Keratinocyte (primary cell): ENCODE results near the gene ANKRD37. TPM values are rescaled to one million over a fixed set of nuclear protein-coding genes. Genes with fewer than 3 reads are reported as not detected.
A peak's percentile ranks its signal among the peaks of the same experiment; 100 is the strongest.

Experiments
- DNase-seq: peaks from one replicate; pipeline ENCODE4 v3.0.0-alpha.2; 2011; ENCODE audit warnings: low read depth, missing footprints, low spot score
- FAIRE-seq: peaks from 2 replicates; lab custom pipeline; 2011; peaks lifted over from hg19 to GRCh38; lab: Jason Lieb, UNC
- H2AFZ ChIP-seq: 2 replicates; pipeline ENCODE4 v1.6.0; 2012; ENCODE audit warnings: low read length, control low read depth, inconsistent platforms; ENCODE audit not compliant: control insufficient read depth
- H3K27ac ChIP-seq: 2 replicates; pipeline ENCODE4 v1.5.1; 2011; ENCODE audit warnings: low read length; ENCODE audit not compliant: control insufficient read depth, insufficient read depth
- H3K27me3 ChIP-seq: 3 replicates; pipeline ENCODE4 v1.6.0; 2011; ENCODE audit warnings: low read length; ENCODE audit not compliant: control insufficient read depth, insufficient read depth; ENCODE audit errors: extremely low read depth
- H3K36me3 ChIP-seq, 2 experiments: 2 replicates in 1 of 2; 3 replicates in 1 of 2; pipeline ENCODE4 v1.5.1; 2011; ENCODE audit warnings: low read length in 2 of 2, mild to moderate bottlenecking in 1 of 2; ENCODE audit not compliant: control insufficient read depth in 2 of 2, insufficient read depth in 2 of 2; ENCODE audit errors: extremely low read depth in 1 of 2
- H3K4me1 ChIP-seq: 3 replicates; pipeline ENCODE4 v1.5.1; 2011; ENCODE audit warnings: low read length; ENCODE audit not compliant: control insufficient read depth, insufficient read depth; ENCODE audit errors: extremely low read depth
- H3K4me2 ChIP-seq: 3 replicates; pipeline ENCODE4 v1.6.0; 2011; ENCODE audit warnings: low read depth, low read length; ENCODE audit not compliant: control insufficient read depth, insufficient read depth; ENCODE audit errors: extremely low read depth
- H3K4me3 ChIP-seq, 3 experiments: fragments of 200-600 bp in 1 of 3; sonication (generic) in 1 of 3; 2 replicates in 2 of 3; 3 replicates in 1 of 3; pipeline ENCODE4 v1.5.1; 2011 to 2016; ENCODE audit warnings: low read length in 3 of 3, mild to moderate bottlenecking in 3 of 3, control low read depth in 2 of 3, inconsistent platforms in 1 of 3, low read depth in 1 of 3, mixed read lengths in 1 of 3, mixed run types in 1 of 3, moderate library complexity in 1 of 3; ENCODE audit not compliant: control insufficient read depth in 2 of 3, insufficient read depth in 2 of 3; ENCODE audit errors: extremely low read depth in 1 of 3
- H3K79me2 ChIP-seq: 2 replicates; pipeline ENCODE4 v1.6.0; 2012; ENCODE audit warnings: low read length; ENCODE audit not compliant: control insufficient read depth, insufficient read depth
- H3K9ac ChIP-seq: 3 replicates; pipeline ENCODE4 v1.6.0; 2011; ENCODE audit warnings: low read length; ENCODE audit not compliant: control insufficient read depth, insufficient read depth; ENCODE audit errors: extremely low read depth
- H3K9me1 ChIP-seq: 3 replicates; pipeline ENCODE4 v1.6.0; 2011; ENCODE audit warnings: low read length; ENCODE audit not compliant: control insufficient read depth, insufficient read depth; ENCODE audit errors: extremely low read depth
- H3K9me3 ChIP-seq: 2 replicates; pipeline ENCODE4 v1.5.1; 2012; ENCODE audit warnings: low read depth, low read length; ENCODE audit not compliant: control insufficient read depth
- H4K20me1 ChIP-seq: 3 replicates; pipeline ENCODE4 v1.6.0; 2011; ENCODE audit warnings: low read length; ENCODE audit not compliant: control insufficient read depth, insufficient read depth; ENCODE audit errors: extremely low read depth
- EZH2 ChIP-seq: IDR thresholded peaks from one replicate; pipeline ENCODE4 v1.6.1; 2012; ENCODE audit warnings: inconsistent platforms, mild to moderate bottlenecking, low read length, moderate library complexity
- dilution Hi-C: fragments of 300-500 bp; cut with MboI; formaldehyde crosslinking; loops from one replicate; pipeline ENCODE4 v1.7.0; 2020; ENCODE audit warnings: low sequenced_read_pairs; ENCODE audit not compliant: extremely low pct_ligation_motif_present
- polyA plus RNA-seq, 5 experiments: library from polyadenylated mRNA; depleted of rRNA in 3 of 5; stranded (reverse) in 3 of 5; stranded (forward) in 1 of 5; unstranded in 1 of 5; fragments of >200 nt; gene quantifications; 1 replicate in 1 of 5; 2 replicates in 3 of 5; 3 replicates in 1 of 5; pipeline versions ENCODE4 v1.2.1 to v1.2.3, GENCODE V29; 2011 to 2012; ENCODE audit warnings: missing spikeins in 2 of 5, low read depth in 1 of 5, low replicate concordance in 1 of 5
- TF ChIP-seq, protein P1 (sequence below), 3 experiments: IDR thresholded peaks in 1 of 3; conservative IDR thresholded peaks in 1 of 3; optimal IDR thresholded peaks in 1 of 3; 2 replicates in 2 of 3; 3 replicates in 1 of 3; pipeline versions ENCODE3 to v1.5.1; 2011; ENCODE audit warnings: low read length in 3 of 3, mild to moderate bottlenecking in 3 of 3, moderate library complexity in 2 of 3, control low read depth in 1 of 3, inconsistent platforms in 1 of 3; ENCODE audit not compliant: insufficient read depth in 2 of 3; ENCODE audit errors: extremely low read depth in 1 of 3

The ANKRD37 gene
- polyA plus RNA-seq, 1 donor (not counting 4 experiments of a cell fraction or from before 2014, with no cell fraction given) = 8.0 TPM

GRCh38 chr4:185398618-185399017 is 2.0 kb downstream of the ANKRD37 start:
- Histone ChIP-seq H3K4me2 (no peak overlapping the region), H3K4me3 (no peak overlapping the region), H2AFZ (no peak overlapping the region), H3K9me3 (no peaks in the 10 kb centered on the region), H4K20me1 (no peaks in the 10 kb centered on the region), H3K36me3 (peaks cover 4 to 5% of the 10 kb centered on the region in 2 experiments), H3K9me1 (no peaks in the 10 kb centered on the region), H3K9ac (no peak overlapping the region), H3K27ac (no peak overlapping the region), H3K27me3 (no peaks in the 10 kb centered on the region), H3K79me2 (no peaks in the 10 kb centered on the region), H3K4me1 (peaks cover 19% of the 10 kb centered on the region)
- dilution Hi-C loops = no loop called here
- TF ChIP-seq, protein P1, sequence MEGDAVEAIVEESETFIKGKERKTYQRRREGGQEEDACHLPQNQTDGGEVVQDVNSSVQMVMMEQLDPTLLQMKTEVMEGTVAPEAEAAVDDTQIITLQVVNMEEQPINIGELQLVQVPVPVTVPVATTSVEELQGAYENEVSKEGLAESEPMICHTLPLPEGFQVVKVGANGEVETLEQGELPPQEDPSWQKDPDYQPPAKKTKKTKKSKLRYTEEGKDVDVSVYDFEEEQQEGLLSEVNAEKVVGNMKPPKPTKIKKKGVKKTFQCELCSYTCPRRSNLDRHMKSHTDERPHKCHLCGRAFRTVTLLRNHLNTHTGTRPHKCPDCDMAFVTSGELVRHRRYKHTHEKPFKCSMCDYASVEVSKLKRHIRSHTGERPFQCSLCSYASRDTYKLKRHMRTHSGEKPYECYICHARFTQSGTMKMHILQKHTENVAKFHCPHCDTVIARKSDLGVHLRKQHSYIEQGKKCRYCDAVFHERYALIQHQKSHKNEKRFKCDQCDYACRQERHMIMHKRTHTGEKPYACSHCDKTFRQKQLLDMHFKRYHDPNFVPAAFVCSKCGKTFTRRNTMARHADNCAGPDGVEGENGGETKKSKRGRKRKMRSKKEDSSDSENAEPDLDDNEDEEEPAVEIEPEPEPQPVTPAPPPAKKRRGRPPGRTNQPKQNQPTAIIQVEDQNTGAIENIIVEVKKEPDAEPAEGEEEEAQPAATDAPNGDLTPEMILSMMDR (optimal IDR thresholded peaks at IDR 0.05 in 1 of 3, IDR thresholded peaks at IDR 0.05 in 1 of 3, conservative IDR thresholded peaks at IDR 0.05 in 1 of 3; ENCODE audit: extremely low read depth in 1 of 3, insufficient read depth in 2 of 3, low read length in 3 of 3) = no peak
- TF ChIP-seq EZH2 = no peak
- FAIRE-seq (no peak), DNase-seq (no peak)

GRCh38 chr4:185399466-185399865 is 2.8 kb downstream of the ANKRD37 start:
- peaks cover 4 to 5% of the 10 kb centered on the region in 2 experiments for H3K36me3 ChIP-seq
- no peaks in the 10 kb centered on the region for H3K9me3 ChIP-seq
- no peaks in the 10 kb centered on the region for H3K9me1 ChIP-seq
- peak overlapping the region; percentile 29 for H3K4me2 ChIP-seq
- H3K4me3 ChIP-seq = no peak overlapping the region
- H4K20me1 ChIP-seq = no peaks in the 10 kb centered on the region
- H3K79me2 ChIP-seq = no peaks in the 10 kb centered on the region
- DNase-seq (no peak), FAIRE-seq (no peak)
- H3K9ac ChIP-seq = no peak overlapping the region
- H3K27ac ChIP-seq = no peak overlapping the region
- H3K4me1 ChIP-seq = peaks cover 16% of the 10 kb centered on the region
- dilution Hi-C loops = no loop called here
- no peaks in the 10 kb centered on the region for H3K27me3 ChIP-seq
- TF ChIP-seq, protein P1 (optimal IDR thresholded peaks at IDR 0.05 in 1 of 3, IDR thresholded peaks at IDR 0.05 in 1 of 3, conservative IDR thresholded peaks at IDR 0.05 in 1 of 3; ENCODE audit: extremely low read depth in 1 of 3, insufficient read depth in 2 of 3, low read length in 3 of 3) = no peak
- TF ChIP-seq EZH2 = no peak
- no peak overlapping the region for H2AFZ ChIP-seq
